Osteocyte (in vitro differentiated cells): ENCODE data around the gene MALRD1. TPM values are rescaled to one million over a fixed set of nuclear protein-coding genes. Genes with fewer than 3 reads are reported as not detected.

Experiments
- DNase-seq: peaks from one replicate; pipeline ENCODE4 v3.0.0; 2021; ENCODE audit warnings: mixed read lengths; ENCODE audit not compliant: unreplicated experiment; ENCODE audit errors: extremely low spot score
- H3K27ac Mint-ChIP-seq: one replicate; pipeline ENCODE4 v1.8.0; 2021; ENCODE audit warnings: mild to moderate bottlenecking, mixed read lengths; ENCODE audit not compliant: unreplicated experiment
- H3K27me3 Mint-ChIP-seq: one replicate; pipeline ENCODE4 v1.8.0; 2021; ENCODE audit warnings: mixed read lengths; ENCODE audit not compliant: unreplicated experiment
- H3K36me3 Mint-ChIP-seq: one replicate; pipeline ENCODE4 v1.8.0; 2021; ENCODE audit warnings: mixed read lengths; ENCODE audit not compliant: unreplicated experiment
- H3K4me1 Mint-ChIP-seq: one replicate; pipeline ENCODE4 v1.8.0; 2021; ENCODE audit warnings: mixed read lengths; ENCODE audit not compliant: unreplicated experiment
- H3K4me3 Mint-ChIP-seq: one replicate; pipeline ENCODE4 v1.8.0; 2021; ENCODE audit warnings: mild to moderate bottlenecking, moderate library complexity, mixed read lengths; ENCODE audit not compliant: unreplicated experiment
- H3K9me3 Mint-ChIP-seq: one replicate; pipeline ENCODE4 v1.8.0; 2021; ENCODE audit warnings: mixed read lengths; ENCODE audit not compliant: unreplicated experiment
- CTCF ChIP-seq: fragments of 200-600 bp; sonication (generic); IDR thresholded peaks from 2 replicates; pipeline ENCODE4 v1.5.0; 2021; ENCODE audit warnings: antibody characterized with exemption, mild to moderate bottlenecking, moderate library complexity
- total RNA-seq: library from RNA; stranded (reverse); gene quantifications from 2 replicates; pipeline ENCODE4 v1.2.1, GENCODE V29; 2021

Gene MALRD1
- total RNA-seq, 1 donor from 2014 or later = 0.56 TPM

- no peak for TF ChIP-seq CTCF
- no peak overlapping the region for H3K4me3 Mint-ChIP-seq
- peaks cover 3% of the 10 kb centered on the region for H3K27me3 Mint-ChIP-seq
- DNase-seq = no peak
- no peaks in the 10 kb centered on the region for H3K36me3 Mint-ChIP-seq
- peaks cover 27% of the 10 kb centered on the region for H3K4me1 Mint-ChIP-seq
- peak overlapping the region; percentile 71 for H3K27ac Mint-ChIP-seq
- peaks cover 8% of the 10 kb centered on the region for H3K9me3 Mint-ChIP-seq
Measured at GRCh38 chr10:19561181-19561580, 512.6 kb downstream of the MALRD1 start.

GRCh38 chr10:19563388-19564141 lies 515.0 kb downstream of the MALRD1 start:
- TF ChIP-seq CTCF = no peak
- no peak for DNase-seq
- Mint-ChIP-seq H3K9me3 (peaks cover 4% of the 10 kb centered on the region), H3K27ac (no peak overlapping the region), H3K27me3 (no peaks in the 10 kb centered on the region), H3K36me3 (no peaks in the 10 kb centered on the region), H3K4me1 (peaks cover 34% of the 10 kb centered on the region), H3K4me3 (no peak overlapping the region)

GRCh38 chr10:19570120-19570519 lies 521.5 kb downstream of the MALRD1 start:
- Mint-ChIP-seq H3K9me3 (no peaks in the 10 kb centered on the region), H3K27ac (peak overlapping the region; percentile 59), H3K4me1 (peaks cover 28% of the 10 kb centered on the region), H3K4me3 (no peak overlapping the region), H3K27me3 (no peaks in the 10 kb centered on the region), H3K36me3 (no peaks in the 10 kb centered on the region)
- no peak for DNase-seq
- TF ChIP-seq CTCF = no peak

- H3K4me3 Mint-ChIP-seq = no peak overlapping the region
- no peaks in the 10 kb centered on the region for H3K36me3 Mint-ChIP-seq
- TF ChIP-seq CTCF = no peak
- H3K9me3 Mint-ChIP-seq = no peaks in the 10 kb centered on the region
- H3K27me3 Mint-ChIP-seq = no peaks in the 10 kb centered on the region
- peaks cover 28% of the 10 kb centered on the region for H3K4me1 Mint-ChIP-seq
- H3K27ac Mint-ChIP-seq = peak overlapping the region; percentile 62
- DNase-seq = no peak
Measured at GRCh38 chr10:19570991-19571390, 522.4 kb downstream of the MALRD1 start.

GRCh38 chr10:19572056-19572455 lies 523.5 kb downstream of the MALRD1 start:
- Mint-ChIP-seq H3K4me1 (peaks cover 24% of the 10 kb centered on the region), H3K36me3 (no peaks in the 10 kb centered on the region), H3K27ac (peak overlapping the region; percentile 12), H3K4me3 (no peak overlapping the region), H3K27me3 (no peaks in the 10 kb centered on the region), H3K9me3 (no peaks in the 10 kb centered on the region)
- no peak for TF ChIP-seq CTCF
- no peak for DNase-seq
